HUES64 (cell line): ENCODE data around the gene PAN2.
"Not testable (repeated sequence)": the region's sequence is repeated elsewhere in the genome, so short reads cannot be mapped to it uniquely, and the experiment has no call there.

ENCODE experiments used
- H3K27ac ChIP-seq: 2 replicates; pipeline ENCODE4 v1.7.0; 2013; ENCODE audit warnings: low read depth, low read length, inconsistent platforms
- H3K27me3 ChIP-seq: 2 replicates; pipeline ENCODE4 v1.6.1; 2013; ENCODE audit warnings: mild to moderate bottlenecking, low read length; ENCODE audit not compliant: insufficient read depth
- H3K36me3 ChIP-seq: 2 replicates; pipeline ENCODE4 v1.6.1; 2013; ENCODE audit warnings: mild to moderate bottlenecking, low read length; ENCODE audit not compliant: insufficient read depth
- H3K4me1 ChIP-seq: 2 replicates; pipeline ENCODE4 v1.6.1; 2013; ENCODE audit warnings: mild to moderate bottlenecking, low read length, moderate library complexity; ENCODE audit not compliant: insufficient read depth
- H3K4me3 ChIP-seq: 2 replicates; pipeline ENCODE4 v1.5.1; 2013; ENCODE audit warnings: mild to moderate bottlenecking, low read length, moderate library complexity
- H3K9ac ChIP-seq: 2 replicates; pipeline ENCODE4 v1.6.1; 2013; ENCODE audit warnings: mild to moderate bottlenecking, low read depth, low read length
- H3K9me3 ChIP-seq: 2 replicates; pipeline ENCODE4 v1.6.1; 2013; ENCODE audit warnings: low read depth, low read length; ENCODE audit not compliant: insufficient read depth
- WGBS: fragments of 150-250, 120-280 bp; methylation state at CpG from one replicate; pipeline ENCODE4 v1.1.7; 2013; ENCODE audit warnings: missing lambda C conversion rate; 5-methylcytosine and 5-hydroxymethylcytosine counted together

Gene PAN2

DNA sequence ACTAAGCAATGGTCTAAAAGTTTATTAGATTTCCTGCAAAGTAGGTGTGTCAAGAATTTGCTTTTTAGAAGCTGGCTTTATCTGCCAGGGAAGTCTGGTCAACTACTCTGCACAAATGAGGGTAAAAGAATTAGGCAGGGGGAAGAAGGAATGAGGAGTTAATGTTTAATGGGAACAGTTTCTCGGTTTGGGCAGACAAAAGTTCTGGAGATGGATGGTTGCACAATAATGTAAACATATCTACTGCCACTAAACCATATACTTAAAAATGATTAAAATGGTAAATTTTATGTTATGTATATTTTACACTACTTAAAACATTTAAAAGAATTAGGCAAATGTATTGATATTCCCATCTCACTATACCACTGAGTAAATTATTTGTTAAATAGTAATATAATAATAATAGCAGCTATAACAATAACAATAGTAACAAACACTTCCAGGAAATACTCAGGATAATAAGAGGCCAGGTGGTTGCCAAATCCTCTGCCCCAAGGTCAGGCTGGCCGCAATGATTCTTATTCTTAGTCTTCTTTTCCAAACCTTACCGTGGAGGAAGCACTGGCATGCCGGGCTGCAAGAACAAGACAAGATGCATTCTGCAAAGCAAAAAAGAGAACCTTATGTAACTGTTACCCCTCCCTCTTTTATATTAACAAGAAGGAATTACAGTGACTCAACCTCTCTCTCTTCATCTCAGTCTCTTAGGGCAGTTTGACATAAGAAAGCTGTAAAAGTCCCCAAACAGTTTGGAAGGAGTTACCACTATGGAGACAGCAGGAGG lies 47.6 kb downstream of the PAN2 start:
- Histone ChIP-seq H3K4me1 (no peaks in the 10 kb centered on the region), H3K4me3 (no peak overlapping the region), H3K27me3 (no peaks in the 10 kb centered on the region), H3K9me3 (no peaks in the 10 kb centered on the region), H3K9ac (no peak overlapping the region), H3K36me3 (peaks cover 81% of the 10 kb centered on the region), H3K27ac (no peak overlapping the region)
- 94% methylated on average over 3 of the region's 4 CpGs for WGBS

DNA sequence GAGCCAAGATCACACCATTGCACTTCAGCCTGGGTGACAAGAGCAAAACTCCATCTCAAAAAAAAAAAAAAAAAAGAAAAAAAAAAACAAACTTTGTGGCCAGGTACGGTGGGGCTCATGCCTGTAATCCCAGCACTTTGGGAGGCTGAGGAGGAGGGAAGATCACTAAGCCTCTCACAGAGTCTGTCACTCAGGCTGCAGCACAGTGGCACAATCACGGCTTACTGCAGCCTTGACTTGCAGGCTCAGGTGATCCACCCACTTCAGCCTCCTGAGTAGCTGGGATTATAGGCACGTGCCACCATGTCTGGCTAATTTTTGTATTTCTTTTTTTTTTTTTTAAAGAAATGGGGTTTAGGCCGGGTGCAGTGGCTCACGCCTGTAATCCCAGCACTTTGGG lies 49.5 kb downstream of the PAN2 start:
- not testable (repeated sequence) for H3K27ac ChIP-seq, H3K4me3 ChIP-seq, H3K9me3 ChIP-seq, H3K9ac ChIP-seq, H3K27me3 ChIP-seq, H3K4me1 ChIP-seq
- WGBS, result 93% methylated on average over 5 of the region's 5 CpGs
- H3K36me3 ChIP-seq, result peaks cover 81% of the 10 kb centered on the region

- Histone ChIP-seq H3K27ac (no peak overlapping the region), H3K9ac (no peak overlapping the region), H3K4me3 (no peak overlapping the region), H3K27me3 (no peaks in the 10 kb centered on the region), H3K36me3 (peaks cover 84% of the 10 kb centered on the region), H3K4me1 (no peaks in the 10 kb centered on the region), H3K9me3 (no peaks in the 10 kb centered on the region)
- WGBS, result 100% methylated on average over 1 of the region's 2 CpGs
Observed at GRCh38 chr12:56282579-56282978, 51.2 kb downstream of the PAN2 start.

GRCh38 chr12:56282030-56282429 lies 51.8 kb downstream of the PAN2 start:
- 96% methylated on average over 6 of the region's 6 CpGs for WGBS
- H3K36me3 ChIP-seq, result peaks cover 87% of the 10 kb centered on the region
- H3K27ac ChIP-seq, result no peak overlapping the region
- H3K4me3 ChIP-seq, result no peak overlapping the region
- no peak overlapping the region for H3K9ac ChIP-seq
- no peaks in the 10 kb centered on the region for H3K4me1 ChIP-seq
- H3K9me3 ChIP-seq, result no peaks in the 10 kb centered on the region
- H3K27me3 ChIP-seq, result no peaks in the 10 kb centered on the region

DNA sequence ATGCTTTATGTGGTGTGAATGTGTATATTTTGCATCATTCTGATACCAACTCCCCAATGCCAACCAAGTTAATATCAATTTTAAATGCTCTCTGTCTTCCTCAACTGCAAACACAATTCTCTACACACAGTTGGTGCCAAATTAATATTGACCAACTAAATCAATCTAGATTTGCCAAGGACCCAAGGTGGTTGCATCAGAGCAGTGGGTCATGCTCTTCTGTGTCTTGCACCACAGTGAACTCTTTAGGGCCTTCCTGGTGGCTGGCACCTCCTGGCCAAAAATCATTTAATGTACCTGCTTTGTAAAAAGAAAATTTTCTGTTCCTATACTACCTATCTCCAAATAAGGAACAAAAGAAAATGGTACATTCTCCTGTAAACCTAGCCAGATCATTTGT lies 53.0 kb downstream of the PAN2 start:
- H3K4me3 ChIP-seq, result no peak overlapping the region
- H3K27ac ChIP-seq, result no peak overlapping the region
- H3K27me3 ChIP-seq, result no peaks in the 10 kb centered on the region
- H3K4me1 ChIP-seq, result no peaks in the 10 kb centered on the region
- H3K36me3 ChIP-seq, result peaks cover 86% of the 10 kb centered on the region
- no peaks in the 10 kb centered on the region for H3K9me3 ChIP-seq
- no peak overlapping the region for H3K9ac ChIP-seq

- H3K4me3 ChIP-seq, result no peak overlapping the region
- no peaks in the 10 kb centered on the region for H3K27me3 ChIP-seq
- no peaks in the 10 kb centered on the region for H3K4me1 ChIP-seq
- H3K27ac ChIP-seq, result no peak overlapping the region
- H3K9me3 ChIP-seq, result no peaks in the 10 kb centered on the region
- no peak overlapping the region for H3K9ac ChIP-seq
- WGBS, result 94% methylated on average over 3 of the region's 3 CpGs
- peaks cover 91% of the 10 kb centered on the region for H3K36me3 ChIP-seq
Observed at GRCh38 chr12:56278905-56279304, 54.9 kb downstream of the PAN2 start.

GRCh38 chr12:56274299-56274698 lies 59.5 kb downstream of the PAN2 start:
- H3K36me3 ChIP-seq, result peaks cover 89% of the 10 kb centered on the region
- 90% methylated on average over 2 of the region's 2 CpGs for WGBS

DNA sequence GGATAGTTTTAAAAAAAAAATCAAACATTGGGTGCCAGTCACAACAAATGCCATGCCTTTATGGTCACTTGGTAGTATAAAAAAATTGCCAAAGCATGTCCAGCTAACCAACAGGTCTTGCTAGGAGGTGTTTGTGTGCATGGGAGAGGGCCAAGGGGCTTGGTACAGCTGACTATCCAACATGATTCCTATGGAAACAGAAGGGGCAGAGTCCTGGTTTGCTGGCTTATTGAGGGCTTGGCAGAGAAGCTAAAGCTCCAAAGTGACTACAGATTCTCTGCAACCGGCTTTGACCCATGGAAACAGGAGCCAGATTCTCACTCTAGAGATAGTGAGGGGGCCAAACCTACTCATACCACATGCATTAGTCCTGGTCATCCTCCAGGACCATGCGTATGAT lies 61.3 kb downstream of the PAN2 start:
- H3K27me3 ChIP-seq, H3K9me3 ChIP-seq, H3K4me1 ChIP-seq, H3K4me3 ChIP-seq, H3K27ac ChIP-seq, H3K9ac ChIP-seq: not testable (repeated sequence)
- peaks cover 75% of the 10 kb centered on the region for H3K36me3 ChIP-seq
- 95% methylated on average over 1 of the region's 2 CpGs for WGBS

More at GRCh38 chr12:56274299-56274698, 59.5 kb downstream of the PAN2 start:
- no peak overlapping the region for H3K4me3 ChIP-seq
- H3K27me3 ChIP-seq, result no peaks in the 10 kb centered on the region
- no peak overlapping the region for H3K27ac ChIP-seq
- H3K9me3 ChIP-seq, result no peaks in the 10 kb centered on the region
- no peak overlapping the region for H3K9ac ChIP-seq
- no peaks in the 10 kb centered on the region for H3K4me1 ChIP-seq

GRCh38 chr12:56271031-56271430 lies 62.8 kb downstream of the PAN2 start:
- H3K27me3 ChIP-seq, result no peaks in the 10 kb centered on the region
- H3K4me3 ChIP-seq, result no peak overlapping the region
- no peak overlapping the region for H3K9ac ChIP-seq
- H3K27ac ChIP-seq, result no peak overlapping the region
- no peaks in the 10 kb centered on the region for H3K9me3 ChIP-seq
- H3K4me1 ChIP-seq, result peaks cover 4% of the 10 kb centered on the region
- 56% methylated on average over 1 of the region's 1 CpG for WGBS
- peaks cover 65% of the 10 kb centered on the region for H3K36me3 ChIP-seq

- Histone ChIP-seq H3K36me3 (peaks cover 32% of the 10 kb centered on the region), H3K9ac (peak overlapping the region; percentile 41), H3K27ac (peak overlapping the region; percentile 92; the same call in 1 of the 2 replicates), H3K4me1 (peaks cover 4% of the 10 kb centered on the region), H3K4me3 (peak overlapping the region; percentile 84), H3K9me3 (no peaks in the 10 kb centered on the region), H3K27me3 (no peaks in the 10 kb centered on the region)
- WGBS, result 26% methylated on average over 21 of the region's 21 CpGs
Observed at GRCh38 chr12:56267443-56268071, 66.2 kb downstream of the PAN2 start.

- peaks cover 4% of the 10 kb centered on the region for H3K4me1 ChIP-seq
- peaks cover 26% of the 10 kb centered on the region for H3K36me3 ChIP-seq
- under 1% methylated on average over 68 of the region's 68 CpGs for WGBS
- H3K9ac ChIP-seq, result peak within 1 kb of the TSS; percentile 90
- no peaks in the 10 kb centered on the region for H3K27me3 ChIP-seq
- H3K9me3 ChIP-seq, result no peaks in the 10 kb centered on the region
- peak within 1 kb of the TSS; percentile 84 for H3K4me3 ChIP-seq
- H3K27ac ChIP-seq, result peak within 1 kb of the TSS; percentile 92
Observed at GRCh38 chr12:56266693-56267442, 66.9 kb downstream of the PAN2 start, which contains the start of gene COQ10A. TSS of gene COQ10A (plus strand) at chr12:56266942. CDS start at chr12:56267119, 177 bp downstream.
